HCT116 (cell line): ENCODE results near the gene WNT3A. TPM values are rescaled to one million over a fixed set of nuclear protein-coding genes. Genes with fewer than 3 reads are reported as not detected.

Experiments used
- ATAC-seq: fragments of 200-7000 bp; cut with Tn5 transposase; 2 replicates; pipeline ENCODE4 v1.9.1; 2020; ENCODE audit warnings: mild to moderate bottlenecking, moderate library complexity
- BruUV-seq: library from RNA; stranded (reverse); fragments of 400-500 nt; replicated peaks from 2 replicates; lab custom pipeline; 2021; lab: Mats Ljungman, UMichigan
- CTCF ChIA-PET: fragments of 300-600 bp; sonication (Branson Sonifier 250); formaldehyde crosslinking; loops from one replicate; lab custom pipeline; 2021; ENCODE audit warnings: antibody characterized with exemption; lab: Charles Lee
- POLR2A ChIA-PET: fragments of 300-600, 350-600 bp; sonication (Branson Sonifier 250); formaldehyde crosslinking; loops from one replicate; lab custom pipeline; 2021; ENCODE audit warnings: antibody characterized with exemption; lab: Charles Lee
- RAD21 ChIA-PET, 2 experiments: fragments of 300-600 bp; sonication (Branson Sonifier 250); formaldehyde crosslinking; loops; one replicate each; lab custom pipeline; 2023; ENCODE audit warnings: low total read pairs in 2 of 2; ENCODE audit not compliant: uncharacterized antibody in 2 of 2, unreplicated experiment in 2 of 2, low non-redundant PET in 1 of 2; lab: Charles Lee
- DNase-seq: peaks from one replicate; pipeline ENCODE4 v3.0.0-alpha.2; 2010; ENCODE audit warnings: low read depth, low spot score
- H2AFZ ChIP-seq: fragments of 200-600 bp; shearing (Covaris generic), sonication (generic); 2 replicates; pipeline ENCODE4 v1.6.1; 2017; ENCODE audit warnings: low read depth, mixed run types, mixed read lengths, antibody characterized with exemption, low read length; ENCODE audit not compliant: poor library complexity, severe bottlenecking
- H3K27ac ChIP-seq: 2 replicates; pipeline ENCODE4 v1.5.1; 2012; ENCODE audit warnings: low read depth, low read length
- H3K27me3 ChIP-seq: fragments of 200-600 bp; sonication (generic); 2 replicates; pipeline ENCODE4 v1.6.1; 2016; ENCODE audit warnings: mixed run types, low read length, mixed read lengths; ENCODE audit not compliant: insufficient read depth
- H3K36me3 ChIP-seq, 2 experiments: fragments of 200-500 bp in 1 of 2; fragments of 200-600 bp in 1 of 2; sonication (Bioruptor generic) in 1 of 2; sonication (generic) in 1 of 2; 2 replicates each; pipeline versions ENCODE4 v1.5.1 to v1.6.1; 2014 to 2016; ENCODE audit warnings: low read length in 2 of 2, inconsistent platforms in 1 of 2, mixed read lengths in 1 of 2, mixed run types in 1 of 2; ENCODE audit not compliant: insufficient read depth in 2 of 2, control insufficient read depth in 1 of 2
- H3K4me1 ChIP-seq, 2 experiments: fragments of 200-600 bp in 1 of 2; sonication (generic) in 1 of 2; 2 replicates each; pipeline versions ENCODE4 v1.5.1 to v1.6.1; 2012 to 2017; ENCODE audit warnings: low read length in 2 of 2, inconsistent platforms in 1 of 2, mild to moderate bottlenecking in 1 of 2, mixed read lengths in 1 of 2, mixed run types in 1 of 2, moderate library complexity in 1 of 2; ENCODE audit not compliant: insufficient read depth in 2 of 2, control insufficient read depth in 1 of 2
- H3K4me2 ChIP-seq: fragments of 200-600 bp; sonication (generic); 2 replicates; pipeline ENCODE4 v1.6.1; 2017; ENCODE audit warnings: mixed run types, low read length, mixed read lengths
- H3K4me3 ChIP-seq, 2 experiments: fragments of 200-600 bp in 1 of 2; sonication (generic) in 1 of 2; replicated peaks in 1 of 2; 2 replicates each; pipeline ENCODE4 v1.5.1; 2011 to 2016; ENCODE audit warnings: low read length in 2 of 2, control low read depth in 1 of 2, low read depth in 1 of 2, mild to moderate bottlenecking in 1 of 2, mixed read lengths in 1 of 2, mixed run types in 1 of 2
- H3K79me2 ChIP-seq: fragments of 200-600 bp; sonication (generic); 2 replicates; pipeline ENCODE4 v1.6.1; 2017; ENCODE audit warnings: mild to moderate bottlenecking, mixed run types, low read length, moderate library complexity, mixed read lengths; ENCODE audit not compliant: insufficient read depth
- H3K9ac ChIP-seq: fragments of 200-600 bp; sonication (generic); 2 replicates; pipeline ENCODE4 v1.6.1; 2016; ENCODE audit warnings: low read length, mixed read lengths
- H3K9me2 ChIP-seq: fragments of 200-600 bp; sonication (generic), shearing (Covaris generic); 2 replicates; pipeline ENCODE4 v1.6.1; 2017; ENCODE audit warnings: mixed run types, mild to moderate bottlenecking, moderate library complexity; ENCODE audit not compliant: insufficient read depth
- H3K9me3 ChIP-seq, 2 experiments: fragments of 200-500 bp in 1 of 2; fragments of 200-600 bp in 1 of 2; sonication (Bioruptor generic) in 1 of 2; sonication (generic) in 1 of 2; 2 replicates each; pipeline ENCODE4 v1.6.1; 2014 to 2017; ENCODE audit warnings: low read length in 2 of 2, mixed read lengths in 2 of 2, inconsistent platforms in 1 of 2, low read depth in 1 of 2, mild to moderate bottlenecking in 1 of 2, mixed run types in 1 of 2, moderate library complexity in 1 of 2; ENCODE audit not compliant: control insufficient read depth in 1 of 2, insufficient read depth in 1 of 2
- H4K20me1 ChIP-seq: fragments of 200-600 bp; sonication (generic), shearing (Covaris generic); 2 replicates; pipeline ENCODE4 v1.6.1; 2017; ENCODE audit warnings: mixed run types, mild to moderate bottlenecking, moderate library complexity; ENCODE audit not compliant: insufficient read depth
- ATF3 ChIP-seq: IDR thresholded peaks from 2 replicates; pipeline ENCODE4 v1.6.1; 2012
- CBX3 ChIP-seq: IDR thresholded peaks from 2 replicates; pipeline ENCODE4 v1.6.1; 2012; ENCODE audit warnings: low read depth
- CEBPB ChIP-seq: IDR thresholded peaks from 2 replicates; pipeline ENCODE4 v1.6.1; 2012; ENCODE audit warnings: low read depth
- EGR1 ChIP-seq: IDR thresholded peaks from 2 replicates; pipeline ENCODE4 v1.6.1; 2012; ENCODE audit warnings: low read depth
- ELF1 ChIP-seq: IDR thresholded peaks from 2 replicates; pipeline ENCODE4 v1.6.1; 2012; ENCODE audit warnings: low read depth, borderline replicate concordance
- EZH2phosphoT487 ChIP-seq: fragments of 200-600 bp; IDR thresholded peaks from 2 replicates; pipeline ENCODE4 v1.6.1; 2018; ENCODE audit warnings: antibody characterized with exemption, borderline replicate concordance
- JUND ChIP-seq: IDR thresholded peaks from 2 replicates; pipeline ENCODE4 v1.6.1; 2012
- POLR2AphosphoS5 ChIP-seq: IDR thresholded peaks from 2 replicates; pipeline ENCODE4 v1.6.1; 2011; ENCODE audit warnings: mild to moderate bottlenecking, low read depth, low read length, moderate library complexity
- RAD21 ChIP-seq: IDR thresholded peaks from 2 replicates; pipeline ENCODE4 v1.6.1; 2012; ENCODE audit warnings: low read depth, mild to moderate bottlenecking
- SIN3A ChIP-seq: IDR thresholded peaks from 2 replicates; pipeline ENCODE4 v1.6.1; 2012; ENCODE audit warnings: low read depth
- SP1 ChIP-seq: IDR thresholded peaks from 2 replicates; pipeline ENCODE4 v1.6.1; 2012; ENCODE audit warnings: low read depth
- TCF7L2 ChIP-seq: IDR thresholded peaks from 2 replicates; pipeline ENCODE4 v1.7.0; 2011; ENCODE audit warnings: borderline replicate concordance, inconsistent platforms; ENCODE audit not compliant: insufficient read depth, insufficient read length; ENCODE audit errors: extremely low read depth
- YY1 ChIP-seq: IDR thresholded peaks from 2 replicates; pipeline ENCODE4 v1.6.1; 2011; ENCODE audit warnings: low read length, low read depth, moderate library complexity, mild to moderate bottlenecking; ENCODE audit not compliant: insufficient replicate concordance; ENCODE audit errors: extremely low read depth
- ZBTB33 ChIP-seq: IDR thresholded peaks from 2 replicates; pipeline ENCODE4 v1.6.1; 2011; ENCODE audit warnings: mild to moderate bottlenecking, low read length, moderate library complexity; ENCODE audit not compliant: insufficient replicate concordance; ENCODE audit errors: extremely low read depth
- ZFX ChIP-seq: fragments of 450-650 bp; IDR thresholded peaks from 2 replicates; pipeline ENCODE4 v1.6.1; 2017
- ZNF274 ChIP-seq: fragments of 200-500 bp; sonication (Bioruptor generic); IDR thresholded peaks from 2 replicates; pipeline ENCODE4 v1.6.1; 2014; ENCODE audit warnings: mild to moderate bottlenecking, low read depth, low read length, inconsistent platforms
- intact Hi-C: fragments of 100-400 bp; cut with micrococcal nuclease; formaldehyde crosslinking; loops from 2 replicates; pipeline ENCODE4 v1.10.0; 2022
- total RNA-seq: library from RNA; stranded (reverse); gene quantifications from one replicate; pipeline ENCODE4 v1.2.1, GENCODE V29; 2021; ENCODE audit not compliant: unreplicated experiment
- TF ChIP-seq, protein P1 (sequence below): IDR thresholded peaks from 2 replicates; pipeline ENCODE4 v1.6.1; 2012; ENCODE audit warnings: low read depth

The WNT3A gene
- total RNA-seq, 1 experiment from 2014 or later = 3.7 TPM

- POLR2A ChIA-PET = no interaction called here
- no peak overlapping the region for H3K27ac ChIP-seq
These were observed 31.7 kb downstream of the WNT3A start for GRCh38 chr1:228038387-228039005.

More at GRCh38 chr1:228038387-228039005, 31.7 kb downstream of the WNT3A start:
- no peaks in the 10 kb centered on the region for H3K27me3 ChIP-seq
- ATAC-seq (no peak), DNase-seq (no peak)
- H3K9me2 ChIP-seq = no peaks in the 10 kb centered on the region
- H3K4me1 ChIP-seq = no peaks in the 10 kb centered on the region
- no peak overlapping the region for H3K9ac ChIP-seq
- CTCF ChIA-PET = no interaction called here
- H2AFZ ChIP-seq = no peak overlapping the region
- RAD21 ChIA-PET = no interaction called here
- no peaks in the 10 kb centered on the region for H3K9me3 ChIP-seq
- intact Hi-C loops = no loop called here
- TF ChIP-seq SIN3A = no peak
- TF ChIP-seq ZBTB33 = no peak
- no peak for TF ChIP-seq CBX3
- TF ChIP-seq SP1 = no peak
- no peak for TF ChIP-seq JUND
- no peak for TF ChIP-seq ZFX
- no peak for TF ChIP-seq RAD21
- no peak for TF ChIP-seq ZNF274
- no peak for TF ChIP-seq POLR2AphosphoS5
- TF ChIP-seq EZH2phosphoT487 = no peak
- TF ChIP-seq TCF7L2 = no peak
- no peak for TF ChIP-seq ELF1
- TF ChIP-seq EGR1 = no peak
- TF ChIP-seq, protein P1, sequence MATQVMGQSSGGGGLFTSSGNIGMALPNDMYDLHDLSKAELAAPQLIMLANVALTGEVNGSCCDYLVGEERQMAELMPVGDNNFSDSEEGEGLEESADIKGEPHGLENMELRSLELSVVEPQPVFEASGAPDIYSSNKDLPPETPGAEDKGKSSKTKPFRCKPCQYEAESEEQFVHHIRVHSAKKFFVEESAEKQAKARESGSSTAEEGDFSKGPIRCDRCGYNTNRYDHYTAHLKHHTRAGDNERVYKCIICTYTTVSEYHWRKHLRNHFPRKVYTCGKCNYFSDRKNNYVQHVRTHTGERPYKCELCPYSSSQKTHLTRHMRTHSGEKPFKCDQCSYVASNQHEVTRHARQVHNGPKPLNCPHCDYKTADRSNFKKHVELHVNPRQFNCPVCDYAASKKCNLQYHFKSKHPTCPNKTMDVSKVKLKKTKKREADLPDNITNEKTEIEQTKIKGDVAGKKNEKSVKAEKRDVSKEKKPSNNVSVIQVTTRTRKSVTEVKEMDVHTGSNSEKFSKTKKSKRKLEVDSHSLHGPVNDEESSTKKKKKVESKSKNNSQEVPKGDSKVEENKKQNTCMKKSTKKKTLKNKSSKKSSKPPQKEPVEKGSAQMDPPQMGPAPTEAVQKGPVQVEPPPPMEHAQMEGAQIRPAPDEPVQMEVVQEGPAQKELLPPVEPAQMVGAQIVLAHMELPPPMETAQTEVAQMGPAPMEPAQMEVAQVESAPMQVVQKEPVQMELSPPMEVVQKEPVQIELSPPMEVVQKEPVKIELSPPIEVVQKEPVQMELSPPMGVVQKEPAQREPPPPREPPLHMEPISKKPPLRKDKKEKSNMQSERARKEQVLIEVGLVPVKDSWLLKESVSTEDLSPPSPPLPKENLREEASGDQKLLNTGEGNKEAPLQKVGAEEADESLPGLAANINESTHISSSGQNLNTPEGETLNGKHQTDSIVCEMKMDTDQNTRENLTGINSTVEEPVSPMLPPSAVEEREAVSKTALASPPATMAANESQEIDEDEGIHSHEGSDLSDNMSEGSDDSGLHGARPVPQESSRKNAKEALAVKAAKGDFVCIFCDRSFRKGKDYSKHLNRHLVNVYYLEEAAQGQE = no peak
- no peak for TF ChIP-seq YY1
- no peak for TF ChIP-seq CEBPB
- no peak for TF ChIP-seq ATF3
- H3K79me2 ChIP-seq = no peaks in the 10 kb centered on the region
- no peaks in the 10 kb centered on the region for H4K20me1 ChIP-seq
- no TSS peak for BruUV-seq
- H3K4me2 ChIP-seq = no peak overlapping the region
- H3K4me3 ChIP-seq = no peak overlapping the region
- no peaks in the 10 kb centered on the region for H3K36me3 ChIP-seq
